HG02973 (cell line): Measurements from ENCODE around the gene SARDH.

Source experiments
- ATAC-seq: cut with Tn5 transposase; IDR thresholded peaks from one replicate; pipeline ENCODE4 v1.9.1; 2021; ENCODE audit warnings: moderate library complexity; ENCODE audit not compliant: unreplicated experiment

SARDH gene

GRCh38 chr9:133704711-133705181, 33.4 kb downstream of the SARDH start:
- no peak for ATAC-seq

GRCh38 chr9:133703591-133704399, 34.4 kb downstream of the SARDH start:
- no peak for ATAC-seq

- ATAC-seq: no peak
Observed at GRCh38 chr9:133702798-133703590, 35.2 kb downstream of the SARDH start.

GRCh38 chr9:133701981-133702797, 36.0 kb downstream of the SARDH start:
- ATAC-seq: no peak

GRCh38 chr9:133701321-133701980, 36.7 kb downstream of the SARDH start:
- no peak for ATAC-seq

- no peak for ATAC-seq
Observed at GRCh38 chr9:133700819-133701320, 37.3 kb downstream of the SARDH start.

- ATAC-seq: no peak
Observed at GRCh38 chr9:133699546-133699945, 38.6 kb downstream of the SARDH start.

- no peak for ATAC-seq
Observed at GRCh38 chr9:133696071-133696472, 42.1 kb downstream of the SARDH start.

- ATAC-seq: no peak
Observed at GRCh38 chr9:133694686-133695085, 43.5 kb downstream of the SARDH start.

- ATAC-seq: no peak
Observed at GRCh38 chr9:133693703-133694529, 44.2 kb downstream of the SARDH start.

- no peak for ATAC-seq
Observed at GRCh38 chr9:133693116-133693515, 45.0 kb downstream of the SARDH start.

GRCh38 chr9:133692364-133692985, 45.7 kb downstream of the SARDH start:
- ATAC-seq: no peak

GRCh38 chr9:133691626-133692363, 46.4 kb downstream of the SARDH start:
- no peak for ATAC-seq

GRCh38 chr9:133691191-133691590, 47.0 kb downstream of the SARDH start:
- ATAC-seq: no peak

GRCh38 chr9:133690081-133690561, 48.0 kb downstream of the SARDH start:
- ATAC-seq: no peak

- no peak for ATAC-seq
Observed at GRCh38 chr9:133689151-133689763, 48.9 kb downstream of the SARDH start.

- no peak for ATAC-seq
Observed at GRCh38 chr9:133687856-133688761, 50.0 kb downstream of the SARDH start.
